WERI-Rb-1 (cell line): ENCODE data around the gene SLC7A7.
"Not testable (repeated sequence)": the region's sequence is repeated elsewhere in the genome, so short reads cannot be mapped to it uniquely, and the experiment has no call there.

Experiments
- DNase-seq: peaks from one replicate; pipeline ENCODE4 v3.0.0-alpha.2; 2020
- H3K27ac ChIP-seq: fragments of 250-450 bp; sonication (Bioruptor Pico); 2 replicates; pipeline ENCODE4 v1.5.1; 2020; ENCODE audit warnings: mild to moderate bottlenecking, moderate library complexity
- H3K27me3 ChIP-seq: fragments of 250-450 bp; sonication (Bioruptor Pico); 2 replicates; pipeline ENCODE4 v1.5.1; 2021; ENCODE audit warnings: mild to moderate bottlenecking, low read depth, moderate library complexity; ENCODE audit not compliant: insufficient read depth, severe bottlenecking
- H3K36me3 ChIP-seq: fragments of 250-450 bp; sonication (Bioruptor Pico); 2 replicates; pipeline ENCODE4 v1.5.1; 2020; ENCODE audit warnings: mild to moderate bottlenecking, moderate library complexity
- H3K4me3 ChIP-seq: 2 replicates; pipeline ENCODE4 v1.5.1; 2011; ENCODE audit warnings: low read depth, mild to moderate bottlenecking, control low read depth, low read length
- H3K9me3 ChIP-seq: fragments of 250-450 bp; sonication (Bioruptor Pico); 2 replicates; pipeline ENCODE4 v1.5.1; 2021; ENCODE audit warnings: mild to moderate bottlenecking, moderate library complexity; ENCODE audit not compliant: severe bottlenecking
- CTCF ChIP-seq: IDR thresholded peaks from 2 replicates; pipeline ENCODE4 v1.5.1; 2011; ENCODE audit warnings: low read depth, mild to moderate bottlenecking, control low read depth, inconsistent platforms, low read length

Gene SLC7A7

GRCh38 chr14:22808388-22809209 is 6.6 kb downstream of the SLC7A7 start:
- Histone ChIP-seq H3K27me3 (peaks cover 3% of the 10 kb centered on the region), H3K9me3 (peaks cover 3% of the 10 kb centered on the region), H3K27ac (no peak overlapping the region), H3K4me3 (no peak overlapping the region), H3K36me3 (no peaks in the 10 kb centered on the region)
- no peak for DNase-seq
- TF ChIP-seq CTCF: no peak

- Histone ChIP-seq H3K27ac (no peak overlapping the region), H3K9me3 (peaks cover 3% of the 10 kb centered on the region), H3K36me3 (no peaks in the 10 kb centered on the region), H3K4me3 (no peak overlapping the region), H3K27me3 (peaks cover 3% of the 10 kb centered on the region)
- no peak for DNase-seq
- no peak for TF ChIP-seq CTCF
These were observed 7.7 kb downstream of the SLC7A7 start for GRCh38 chr14:22807432-22808087.

GRCh38 chr14:22805235-22805634 is 10.0 kb downstream of the SLC7A7 start:
- DNase-seq, H3K4me3 ChIP-seq, H3K9me3 ChIP-seq, H3K27me3 ChIP-seq, H3K27ac ChIP-seq, H3K36me3 ChIP-seq: not testable (repeated sequence)

GRCh38 chr14:22803687-22803974 is 11.6 kb downstream of the SLC7A7 start:
- no peak for DNase-seq
- Histone ChIP-seq H3K9me3 (peaks cover 3% of the 10 kb centered on the region), H3K27me3 (peaks cover 6% of the 10 kb centered on the region), H3K36me3 (no peaks in the 10 kb centered on the region), H3K27ac (no peak overlapping the region), H3K4me3 (no peak overlapping the region)
- no peak for TF ChIP-seq CTCF

GRCh38 chr14:22802860-22803686 is 12.2 kb downstream of the SLC7A7 start:
- Histone ChIP-seq H3K9me3 (peaks cover 3% of the 10 kb centered on the region), H3K27ac (no peak overlapping the region), H3K4me3 (no peak overlapping the region), H3K27me3 (peaks cover 5% of the 10 kb centered on the region), H3K36me3 (no peaks in the 10 kb centered on the region)
- DNase-seq: no peak
- no peak for TF ChIP-seq CTCF

- no peak for TF ChIP-seq CTCF
- no peak overlapping the region for H3K27ac ChIP-seq
- no peaks in the 10 kb centered on the region for H3K36me3 ChIP-seq
- no peak overlapping the region for H3K4me3 ChIP-seq
- DNase-seq: no peak
- peaks cover 3% of the 10 kb centered on the region for H3K9me3 ChIP-seq
- H3K27me3 ChIP-seq: peaks cover 7% of the 10 kb centered on the region
These were observed 13.5 kb downstream of the SLC7A7 start for GRCh38 chr14:22801716-22802115.
